CD14-positive monocyte (primary cell): Measurements from ENCODE around the gene C20orf173. TPM values are rescaled to one million over a fixed set of nuclear protein-coding genes. Genes with fewer than 3 reads are reported as not detected.

Experiments
- DNase-seq, 3 donors: peaks; one replicate each; pipeline ENCODE4 v3.0.0-alpha.2; 2011 to 2022
- H2AFZ ChIP-seq: 2 replicates; pipeline ENCODE4 v1.6.0; 2012; ENCODE audit warnings: mild to moderate bottlenecking, low read depth, low read length, inconsistent platforms; ENCODE audit not compliant: insufficient read depth, poor library complexity, severe bottlenecking
- H3K27ac ChIP-seq, 2 donors: 1 replicate in 1 of 2; 2 replicates in 1 of 2; pipeline ENCODE4 v1.5.1; 2012 to 2013; ENCODE audit warnings: low read length in 2 of 2, control low read depth in 1 of 2, inconsistent platforms in 1 of 2, low read depth in 1 of 2, mild to moderate bottlenecking in 1 of 2
- H3K27me3 ChIP-seq, 2 donors: one replicate each; pipeline versions ENCODE4 v1.6.0 to v1.6.1; 2011 to 2013; ENCODE audit warnings: low read length in 2 of 2; ENCODE audit not compliant: control insufficient read depth in 2 of 2, insufficient read depth in 2 of 2
- H3K36me3 ChIP-seq, 2 donors: replicated peaks in 1 of 2; 1 replicate in 1 of 2; 2 replicates in 1 of 2; pipeline versions ENCODE4 v1.5.1 to v1.6.1; 2012 to 2013; ENCODE audit warnings: low read length in 2 of 2, control low read depth in 1 of 2, inconsistent platforms in 1 of 2, mild to moderate bottlenecking in 1 of 2; ENCODE audit not compliant: insufficient read depth in 2 of 2, control insufficient read depth in 1 of 2
- H3K4me1 ChIP-seq, 2 donors: 1 replicate in 1 of 2; 2 replicates in 1 of 2; pipeline versions ENCODE4 v1.5.1 to v1.6.1; 2012 to 2013; ENCODE audit warnings: low read length in 2 of 2, control low read depth in 1 of 2, inconsistent platforms in 1 of 2, mild to moderate bottlenecking in 1 of 2, moderate library complexity in 1 of 2; ENCODE audit not compliant: insufficient read depth in 2 of 2, control insufficient read depth in 1 of 2
- H3K4me2 ChIP-seq: replicated peaks from 2 replicates; pipeline ENCODE3; 2012; ENCODE audit warnings: low read length, moderate library complexity, mild to moderate bottlenecking; ENCODE audit not compliant: poor library complexity, severe bottlenecking; ENCODE audit errors: extremely low read depth
- H3K4me3 ChIP-seq, 3 experiments: fragments of 200-600 bp in 1 of 3; sonication (generic) in 1 of 3; replicated peaks in 1 of 3; 1 replicate in 2 of 3; 2 replicates in 1 of 3; pipeline ENCODE4 v1.5.1; 2011 to 2013; ENCODE audit warnings: low read length in 3 of 3, mild to moderate bottlenecking in 3 of 3, control low read depth in 2 of 3, low read depth in 2 of 3, inconsistent platforms in 1 of 3, moderate library complexity in 1 of 3
- H3K79me2 ChIP-seq: 2 replicates; pipeline ENCODE4 v1.6.0; 2012; ENCODE audit warnings: mild to moderate bottlenecking, control low read depth, inconsistent platforms, low read length, moderate library complexity; ENCODE audit not compliant: insufficient read depth
- H3K9ac ChIP-seq: 2 replicates; pipeline ENCODE4 v1.6.0; 2017; ENCODE audit warnings: low read length, mild to moderate bottlenecking; ENCODE audit not compliant: insufficient read depth, poor library complexity, severe bottlenecking
- H3K9me3 ChIP-seq, 2 donors: replicated peaks in 1 of 2; 1 replicate in 1 of 2; 2 replicates in 1 of 2; pipeline versions ENCODE4 v1.5.1 to v1.6.1; 2012 to 2013; ENCODE audit warnings: low read length in 2 of 2, control low read depth in 1 of 2; ENCODE audit not compliant: control insufficient read depth in 1 of 2, insufficient read depth in 1 of 2
- H4K20me1 ChIP-seq: 2 replicates; pipeline ENCODE4 v1.6.0; 2012; ENCODE audit warnings: mild to moderate bottlenecking, low read length, control low read depth, moderate library complexity; ENCODE audit not compliant: insufficient read depth
- H3K27ac Mint-ChIP-seq, 7 donors: one replicate each; pipeline ENCODE4 v1.8.0; 2020; ENCODE audit warnings: mild to moderate bottlenecking in 7 of 7, mixed read lengths in 7 of 7, moderate library complexity in 6 of 7, inconsistent platforms in 2 of 7
- H3K27me3 Mint-ChIP-seq, 3 donors: one replicate each; pipeline ENCODE4 v1.8.0; 2021 to 2022; ENCODE audit warnings: low read depth in 3 of 3, mild to moderate bottlenecking in 3 of 3, mixed read lengths in 3 of 3, moderate library complexity in 3 of 3, inconsistent platforms in 1 of 3
- H3K36me3 Mint-ChIP-seq, 2 donors: one replicate each; pipeline ENCODE4 v1.8.0; 2020; ENCODE audit warnings: mixed read lengths in 2 of 2, inconsistent platforms in 1 of 2, mild to moderate bottlenecking in 1 of 2
- H3K4me1 Mint-ChIP-seq: one replicate; pipeline ENCODE4 v1.8.0; 2020; ENCODE audit warnings: mild to moderate bottlenecking, mixed read lengths
- H3K4me3 Mint-ChIP-seq, 2 donors: one replicate each; pipeline ENCODE4 v1.8.0; 2020; ENCODE audit warnings: mild to moderate bottlenecking in 2 of 2, mixed read lengths in 2 of 2, moderate library complexity in 1 of 2
- H3K9me3 Mint-ChIP-seq, 7 donors: one replicate each; pipeline ENCODE4 v1.8.0; 2020 to 2022; ENCODE audit warnings: mixed read lengths in 7 of 7, mild to moderate bottlenecking in 6 of 7, moderate library complexity in 6 of 7, inconsistent platforms in 2 of 7
- WGBS: methylation state at CpG from one replicate; pipeline ENCODE4 v1.1.5; 2013; ENCODE audit warnings: missing lambda C conversion rate; ENCODE audit not compliant: insufficient coverage; 5-methylcytosine and 5-hydroxymethylcytosine counted together
- intact Hi-C, 2 donors: fragments of 100-400 bp; cut with micrococcal nuclease; formaldehyde crosslinking; loops; one replicate each; pipeline versions ENCODE4 v1.15.0 to v1.15.1; 2023
- polyA plus RNA-seq, 3 donors: library from polyadenylated mRNA; depleted of rRNA in 1 of 3; unstranded in 2 of 3; stranded (reverse) in 1 of 3; fragments of 300-500 nt in 2 of 3; fragments of >200 nt in 1 of 3; fragmentation: Illumina TruSeq in 2 of 3; gene quantifications; 1 replicate in 2 of 3; 2 replicates in 1 of 3; pipeline ENCODE4 v1.2.3, GENCODE V29; 2012 to 2021
- TF ChIP-seq, protein P1 (sequence below): fragments of 200-600 bp; IDR thresholded peaks from one replicate; pipeline ENCODE4 v1.8.0; 2022; ENCODE audit warnings: antibody characterized with exemption, mild to moderate bottlenecking

The C20orf173 gene
- polyA plus RNA-seq, 3 donors, result not detected

- H3K4me3 Mint-ChIP-seq, result peak overlapping the region; percentile 88 to 93
- no peak overlapping the region for H3K27ac ChIP-seq
- peak overlapping the region; percentile 91 for H3K9ac ChIP-seq
- DNase-seq, result no peak
- no peaks in the 10 kb centered on the region for H3K9me3 ChIP-seq
- H3K9me3 Mint-ChIP-seq, result peaks cover 0 to 4% (median 0%) of the 10 kb centered on the region in 7 donors
- peak overlapping the region in 3 of 7 donors; percentile 85 to 94 (median 93) for H3K27ac Mint-ChIP-seq
- TF ChIP-seq, protein P1, sequence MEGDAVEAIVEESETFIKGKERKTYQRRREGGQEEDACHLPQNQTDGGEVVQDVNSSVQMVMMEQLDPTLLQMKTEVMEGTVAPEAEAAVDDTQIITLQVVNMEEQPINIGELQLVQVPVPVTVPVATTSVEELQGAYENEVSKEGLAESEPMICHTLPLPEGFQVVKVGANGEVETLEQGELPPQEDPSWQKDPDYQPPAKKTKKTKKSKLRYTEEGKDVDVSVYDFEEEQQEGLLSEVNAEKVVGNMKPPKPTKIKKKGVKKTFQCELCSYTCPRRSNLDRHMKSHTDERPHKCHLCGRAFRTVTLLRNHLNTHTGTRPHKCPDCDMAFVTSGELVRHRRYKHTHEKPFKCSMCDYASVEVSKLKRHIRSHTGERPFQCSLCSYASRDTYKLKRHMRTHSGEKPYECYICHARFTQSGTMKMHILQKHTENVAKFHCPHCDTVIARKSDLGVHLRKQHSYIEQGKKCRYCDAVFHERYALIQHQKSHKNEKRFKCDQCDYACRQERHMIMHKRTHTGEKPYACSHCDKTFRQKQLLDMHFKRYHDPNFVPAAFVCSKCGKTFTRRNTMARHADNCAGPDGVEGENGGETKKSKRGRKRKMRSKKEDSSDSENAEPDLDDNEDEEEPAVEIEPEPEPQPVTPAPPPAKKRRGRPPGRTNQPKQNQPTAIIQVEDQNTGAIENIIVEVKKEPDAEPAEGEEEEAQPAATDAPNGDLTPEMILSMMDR, result no peak
- peak overlapping the region in 2 of 3 experiments; percentile 70 to 93 for H3K4me3 ChIP-seq
- H3K36me3 ChIP-seq, result peaks cover 0 to 12% of the 10 kb centered on the region in 2 donors
- H3K4me1 ChIP-seq, result peaks cover 13 to 19% of the 10 kb centered on the region in 2 donors
- H2AFZ ChIP-seq, result peak overlapping the region; percentile 95
- H3K27me3 ChIP-seq, result no peaks in the 10 kb centered on the region
- peaks cover 15% of the 10 kb centered on the region for H3K4me1 Mint-ChIP-seq
- H3K79me2 ChIP-seq, result peaks cover 4% of the 10 kb centered on the region
- 52% methylated on average over 7 of the region's 13 CpGs for WGBS
- H4K20me1 ChIP-seq, result no peaks in the 10 kb centered on the region
- peaks cover 11 to 13% of the 10 kb centered on the region in 2 donors for H3K36me3 Mint-ChIP-seq
- intact Hi-C loops, result no loop called here
- H3K4me2 ChIP-seq, result peak overlapping the region; percentile 90
- peaks cover 0 to 1% (median 0%) of the 10 kb centered on the region in 3 donors for H3K27me3 Mint-ChIP-seq
Observed at GRCh38 chr20:35541118-35541782, 11.8 kb upstream of the C20orf173 start.

GRCh38 chr20:35539756-35540212 is 10.3 kb upstream of the C20orf173 start:
- Histone ChIP-seq H3K36me3 (peaks cover 0 to 12% of the 10 kb centered on the region in 2 donors), H3K4me3 (peak overlapping the region in 1 of 3 experiments; percentile 23), H3K9ac (no peak overlapping the region), H3K4me1 (peaks cover 13 to 19% of the 10 kb centered on the region in 2 donors), H3K27me3 (no peaks in the 10 kb centered on the region), H4K20me1 (no peaks in the 10 kb centered on the region), H2AFZ (no peak overlapping the region), H3K27ac (no peak overlapping the region), H3K9me3 (no peaks in the 10 kb centered on the region), H3K79me2 (peaks cover 4% of the 10 kb centered on the region), H3K4me2 (no peak overlapping the region)
- intact Hi-C loops, result no loop called here
- Mint-ChIP-seq H3K27me3 (peaks cover 2 to 6% (median 2%) of the 10 kb centered on the region in 3 donors), H3K4me1 (peaks cover 15% of the 10 kb centered on the region), H3K9me3 (peaks cover 0 to 4% (median 0%) of the 10 kb centered on the region in 7 donors), H3K36me3 (peaks cover 11 to 13% of the 10 kb centered on the region in 2 donors), H3K4me3 (peak overlapping the region; percentile 58 to 68), H3K27ac (peak overlapping the region in 1 of 7 donors; percentile 83)
- DNase-seq, result peak; percentile 34 to 47 (median 42)
- WGBS, result 68% methylated on average over 10 of the region's 11 CpGs
- TF ChIP-seq, protein P1, result no peak
